Stimulated activated naive CD8-positive, alpha-beta T cell treated with anti-CD3 and anti-CD28 coated beads, Interleukin-15, amount 100 ng/mL, for 72 hours (primary cell): Measurements from ENCODE around the gene GMNN.

Experiments
- ATAC-seq: fragments of 150-1000 bp; cut with Tn5 transposase; 2 replicates; pipeline ENCODE4 v1.10.0; 2021; ENCODE audit warnings: mild to moderate bottlenecking, moderate library complexity
- DNase-seq, 2 donors: peaks; one replicate each; pipeline ENCODE4 v3.0.0; 2021 to 2022
- H3K27ac Mint-ChIP-seq, 2 donors: one replicate each; pipeline ENCODE4 v1.8.0; 2022; ENCODE audit warnings: mild to moderate bottlenecking in 2 of 2, mixed read lengths in 2 of 2, moderate library complexity in 2 of 2
- H3K27me3 Mint-ChIP-seq: one replicate; pipeline ENCODE4 v1.8.0; 2022; ENCODE audit warnings: mixed read lengths
- H3K4me1 Mint-ChIP-seq: one replicate; pipeline ENCODE4 v1.8.0; 2022; ENCODE audit warnings: mild to moderate bottlenecking, mixed read lengths
- H3K4me3 Mint-ChIP-seq, 2 donors: one replicate each; pipeline ENCODE4 v1.8.0; 2022; ENCODE audit warnings: mild to moderate bottlenecking in 2 of 2, mixed read lengths in 2 of 2, moderate library complexity in 1 of 2
- H3K9me3 Mint-ChIP-seq, 2 donors: one replicate each; pipeline ENCODE4 v1.8.0; 2022; ENCODE audit warnings: mixed read lengths in 2 of 2

Gene GMNN

GRCh38 chr6:24821860-24822444, 47.2 kb downstream of the GMNN start:
- Mint-ChIP-seq H3K4me1 (peaks cover 8% of the 10 kb centered on the region), H3K4me3 (no peak overlapping the region), H3K27me3 (no peaks in the 10 kb centered on the region), H3K9me3 (no peaks in the 10 kb centered on the region), H3K27ac (peak overlapping the region in 1 of 2 donors; percentile 88)
- DNase-seq, result no peak
- no peak for ATAC-seq

- no peak for DNase-seq
- Mint-ChIP-seq H3K4me3 (no peak overlapping the region), H3K27ac (no peak overlapping the region), H3K9me3 (no peaks in the 10 kb centered on the region), H3K27me3 (no peaks in the 10 kb centered on the region), H3K4me1 (peaks cover 14% of the 10 kb centered on the region)
- no peak for ATAC-seq
Measured at GRCh38 chr6:24822696-24823095, 48.0 kb downstream of the GMNN start.

GRCh38 chr6:24823185-24823584, 48.4 kb downstream of the GMNN start:
- Mint-ChIP-seq H3K27me3 (no peaks in the 10 kb centered on the region), H3K9me3 (no peaks in the 10 kb centered on the region), H3K4me1 (peaks cover 14% of the 10 kb centered on the region), H3K27ac (peak overlapping the region in 1 of 2 donors; percentile 33), H3K4me3 (no peak overlapping the region)
- DNase-seq (no peak), ATAC-seq (no peak)

GRCh38 chr6:24824142-24824938, 49.6 kb downstream of the GMNN start:
- ATAC-seq (no peak), DNase-seq (no peak)
- H3K27me3 Mint-ChIP-seq, result no peaks in the 10 kb centered on the region
- peaks cover 14% of the 10 kb centered on the region for H3K4me1 Mint-ChIP-seq
- H3K9me3 Mint-ChIP-seq, result no peaks in the 10 kb centered on the region
- no peak overlapping the region for H3K4me3 Mint-ChIP-seq
- no peak overlapping the region for H3K27ac Mint-ChIP-seq

- no peaks in the 10 kb centered on the region for H3K27me3 Mint-ChIP-seq
- H3K27ac Mint-ChIP-seq, result peak overlapping the region in 1 of 2 donors; percentile 54
- no peak for ATAC-seq
Measured at GRCh38 chr6:24825130-24825630, 50.4 kb downstream of the GMNN start.

GRCh38 chr6:24827162-24827561, 52.4 kb downstream of the GMNN start:
- H3K27ac Mint-ChIP-seq, result peak overlapping the region; percentile 49 to 69
- peaks cover 9% of the 10 kb centered on the region for H3K4me1 Mint-ChIP-seq

More at GRCh38 chr6:24825130-24825630, 50.4 kb downstream of the GMNN start:
- peaks cover 14% of the 10 kb centered on the region for H3K4me1 Mint-ChIP-seq
- no peaks in the 10 kb centered on the region for H3K9me3 Mint-ChIP-seq
- DNase-seq, result no peak
- H3K4me3 Mint-ChIP-seq, result no peak overlapping the region

GRCh38 chr6:24827970-24828369, 53.2 kb downstream of the GMNN start:
- DNase-seq, result no peak
- H3K27ac Mint-ChIP-seq, result peak overlapping the region in 1 of 2 donors; percentile 69
- peaks cover 15% of the 10 kb centered on the region for H3K4me1 Mint-ChIP-seq
- H3K4me3 Mint-ChIP-seq, result no peak overlapping the region
- no peaks in the 10 kb centered on the region for H3K27me3 Mint-ChIP-seq
- no peak for ATAC-seq
- no peaks in the 10 kb centered on the region for H3K9me3 Mint-ChIP-seq

More at GRCh38 chr6:24827162-24827561, 52.4 kb downstream of the GMNN start:
- DNase-seq (no peak), ATAC-seq (no peak)
- Mint-ChIP-seq H3K4me3 (no peak overlapping the region), H3K27me3 (no peaks in the 10 kb centered on the region), H3K9me3 (no peaks in the 10 kb centered on the region)

- ATAC-seq (no peak), DNase-seq (no peak)
- H3K4me3 Mint-ChIP-seq, result no peak overlapping the region
- no peaks in the 10 kb centered on the region for H3K27me3 Mint-ChIP-seq
- H3K4me1 Mint-ChIP-seq, result peaks cover 27% of the 10 kb centered on the region
- H3K27ac Mint-ChIP-seq, result peak overlapping the region in 1 of 2 donors; percentile 86
- H3K9me3 Mint-ChIP-seq, result peaks cover 7% of the 10 kb centered on the region in 2 donors
Measured at GRCh38 chr6:24829657-24830056, 54.9 kb downstream of the GMNN start.

- peaks cover 47% of the 10 kb centered on the region for H3K4me1 Mint-ChIP-seq
- H3K4me3 Mint-ChIP-seq, result no peak overlapping the region
- DNase-seq (no peak), ATAC-seq (no peak)
- peaks cover 8% of the 10 kb centered on the region in 2 donors for H3K9me3 Mint-ChIP-seq
- H3K27ac Mint-ChIP-seq, result peak overlapping the region; percentile 40 to 64
- no peaks in the 10 kb centered on the region for H3K27me3 Mint-ChIP-seq
Measured at GRCh38 chr6:24831771-24832716, 57.3 kb downstream of the GMNN start.

GRCh38 chr6:24832794-24833193, 58.1 kb downstream of the GMNN start:
- DNase-seq (no peak), ATAC-seq (no peak)
- H3K4me3 Mint-ChIP-seq, result no peak overlapping the region
- peaks cover 8 to 9% of the 10 kb centered on the region in 2 donors for H3K9me3 Mint-ChIP-seq
- no peaks in the 10 kb centered on the region for H3K27me3 Mint-ChIP-seq
- peak overlapping the region in 1 of 2 donors; percentile 64 for H3K27ac Mint-ChIP-seq
- H3K4me1 Mint-ChIP-seq, result peaks cover 44% of the 10 kb centered on the region

GRCh38 chr6:24833711-24834386, 59.1 kb downstream of the GMNN start:
- peaks cover 8 to 15% of the 10 kb centered on the region in 2 donors for H3K9me3 Mint-ChIP-seq
- H3K4me1 Mint-ChIP-seq, result peaks cover 51% of the 10 kb centered on the region
- H3K27me3 Mint-ChIP-seq, result no peaks in the 10 kb centered on the region
- peak overlapping the region; percentile 46 to 93 for H3K27ac Mint-ChIP-seq
- H3K4me3 Mint-ChIP-seq, result no peak overlapping the region
- ATAC-seq (peak; percentile 46), DNase-seq (no peak)
